ENCODE data around the gene KRTAP2-4.

The KRTAP2-4 gene

DNA sequence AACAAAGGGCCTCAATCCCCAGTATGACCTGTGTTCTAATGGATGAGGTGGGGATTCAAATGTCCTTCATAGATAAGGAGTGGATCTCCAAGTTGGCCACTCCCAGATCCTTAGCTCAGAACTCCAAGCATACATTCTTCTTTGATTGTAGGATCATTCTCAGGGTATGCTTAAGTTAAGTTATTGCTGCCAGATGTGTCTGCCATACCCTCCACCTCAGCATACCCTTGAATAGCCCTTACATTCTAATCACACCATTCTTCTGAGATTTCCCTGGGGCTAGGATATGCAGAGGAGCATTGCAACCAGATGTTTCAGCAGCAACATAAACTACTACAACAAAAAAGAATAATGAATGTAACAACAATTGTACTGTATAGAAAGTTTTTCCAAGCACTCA lies 1.6 kb upstream of the KRTAP2-4 start:
- TF ChIP-seq FOXP2 (optimal IDR thresholded peaks at IDR 0.05; ENCODE audit: borderline replicate concordance, extremely low read depth, extremely low read length, insufficient read depth) (no peak), POLR2AphosphoS5 (IDR thresholded peaks at IDR 0.05; ENCODE audit: low read depth, low read length) (no peak), SIN3A (IDR thresholded peaks at IDR 0.05; ENCODE audit: borderline replicate concordance, insufficient read depth, low read length) (no peak), TAF1 (IDR thresholded peaks at IDR 0.05; ENCODE audit: borderline replicate concordance, insufficient read depth, low read length) (no peak)
- TF ChIP-seq, protein P1, sequence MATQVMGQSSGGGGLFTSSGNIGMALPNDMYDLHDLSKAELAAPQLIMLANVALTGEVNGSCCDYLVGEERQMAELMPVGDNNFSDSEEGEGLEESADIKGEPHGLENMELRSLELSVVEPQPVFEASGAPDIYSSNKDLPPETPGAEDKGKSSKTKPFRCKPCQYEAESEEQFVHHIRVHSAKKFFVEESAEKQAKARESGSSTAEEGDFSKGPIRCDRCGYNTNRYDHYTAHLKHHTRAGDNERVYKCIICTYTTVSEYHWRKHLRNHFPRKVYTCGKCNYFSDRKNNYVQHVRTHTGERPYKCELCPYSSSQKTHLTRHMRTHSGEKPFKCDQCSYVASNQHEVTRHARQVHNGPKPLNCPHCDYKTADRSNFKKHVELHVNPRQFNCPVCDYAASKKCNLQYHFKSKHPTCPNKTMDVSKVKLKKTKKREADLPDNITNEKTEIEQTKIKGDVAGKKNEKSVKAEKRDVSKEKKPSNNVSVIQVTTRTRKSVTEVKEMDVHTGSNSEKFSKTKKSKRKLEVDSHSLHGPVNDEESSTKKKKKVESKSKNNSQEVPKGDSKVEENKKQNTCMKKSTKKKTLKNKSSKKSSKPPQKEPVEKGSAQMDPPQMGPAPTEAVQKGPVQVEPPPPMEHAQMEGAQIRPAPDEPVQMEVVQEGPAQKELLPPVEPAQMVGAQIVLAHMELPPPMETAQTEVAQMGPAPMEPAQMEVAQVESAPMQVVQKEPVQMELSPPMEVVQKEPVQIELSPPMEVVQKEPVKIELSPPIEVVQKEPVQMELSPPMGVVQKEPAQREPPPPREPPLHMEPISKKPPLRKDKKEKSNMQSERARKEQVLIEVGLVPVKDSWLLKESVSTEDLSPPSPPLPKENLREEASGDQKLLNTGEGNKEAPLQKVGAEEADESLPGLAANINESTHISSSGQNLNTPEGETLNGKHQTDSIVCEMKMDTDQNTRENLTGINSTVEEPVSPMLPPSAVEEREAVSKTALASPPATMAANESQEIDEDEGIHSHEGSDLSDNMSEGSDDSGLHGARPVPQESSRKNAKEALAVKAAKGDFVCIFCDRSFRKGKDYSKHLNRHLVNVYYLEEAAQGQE (IDR thresholded peaks at IDR 0.05; ENCODE audit: insufficient read depth in 1 of 2, low read depth in 2 of 2, low read length in 2 of 2) = no peak

DNA sequence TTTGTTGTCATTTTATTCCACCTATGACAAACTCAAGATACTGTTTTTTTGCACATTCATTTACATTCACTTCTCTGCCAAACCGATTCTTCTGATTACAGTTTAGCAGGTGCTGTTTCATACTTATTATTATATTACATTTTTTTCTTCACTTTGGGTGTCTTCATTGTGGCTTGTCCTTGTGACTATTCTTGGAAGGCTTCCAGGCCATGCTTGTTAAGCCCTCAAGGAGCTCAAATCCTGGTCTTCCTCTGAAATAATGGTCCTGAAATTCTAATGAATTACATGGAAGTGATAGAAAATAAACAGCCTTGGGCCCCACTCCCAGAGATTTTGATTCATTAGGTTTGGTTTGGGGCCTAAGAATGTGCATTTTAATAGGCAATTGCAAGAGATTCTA lies 1.4 kb downstream of the KRTAP2-4 start:
- no peak for TF ChIP-seq SIN3A (IDR thresholded peaks at IDR 0.05; ENCODE audit: borderline replicate concordance, insufficient read depth, low read length)
- TF ChIP-seq TAF1 (IDR thresholded peaks at IDR 0.05; ENCODE audit: borderline replicate concordance, insufficient read depth, low read length) = no peak
- no peak for TF ChIP-seq POLR2AphosphoS5 (IDR thresholded peaks at IDR 0.05; ENCODE audit: low read depth, low read length)
- TF ChIP-seq, protein P1 (IDR thresholded peaks at IDR 0.05; ENCODE audit: insufficient read depth in 1 of 2, low read depth in 2 of 2, low read length in 2 of 2) = no peak
- TF ChIP-seq FOXP2 (optimal IDR thresholded peaks at IDR 0.05; ENCODE audit: borderline replicate concordance, extremely low read depth, extremely low read length, insufficient read depth) = no peak

DNA sequence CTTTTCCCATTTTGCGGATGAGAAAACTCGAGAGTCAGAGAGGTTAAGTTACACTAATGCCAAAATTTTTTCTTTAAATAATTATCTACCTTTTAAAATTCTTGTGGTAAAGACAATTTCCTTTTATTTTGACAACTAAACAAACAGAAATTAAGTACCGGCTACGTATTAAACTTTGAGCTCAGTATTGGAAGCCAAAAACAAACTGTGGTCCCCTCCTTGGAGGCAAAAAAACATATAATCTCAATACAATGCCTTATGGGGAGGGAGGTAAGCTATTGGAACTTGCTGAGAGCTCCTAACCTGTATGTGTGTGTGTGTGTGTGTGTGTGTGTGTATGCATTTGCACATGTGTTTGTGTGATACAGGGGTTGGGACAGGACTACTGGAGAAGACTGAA lies 2.2 kb downstream of the KRTAP2-4 start:
- TF ChIP-seq FOXP2 (optimal IDR thresholded peaks at IDR 0.05; ENCODE audit: borderline replicate concordance, extremely low read depth, extremely low read length, insufficient read depth) (no peak), TAF1 (IDR thresholded peaks at IDR 0.05; ENCODE audit: borderline replicate concordance, insufficient read depth, low read length) (no peak), SIN3A (IDR thresholded peaks at IDR 0.05; ENCODE audit: borderline replicate concordance, insufficient read depth, low read length) (no peak), POLR2AphosphoS5 (IDR thresholded peaks at IDR 0.05; ENCODE audit: low read depth, low read length) (no peak)
- TF ChIP-seq, protein P1 (IDR thresholded peaks at IDR 0.05; ENCODE audit: insufficient read depth in 1 of 2, low read depth in 2 of 2, low read length in 2 of 2) = no peak

DNA sequence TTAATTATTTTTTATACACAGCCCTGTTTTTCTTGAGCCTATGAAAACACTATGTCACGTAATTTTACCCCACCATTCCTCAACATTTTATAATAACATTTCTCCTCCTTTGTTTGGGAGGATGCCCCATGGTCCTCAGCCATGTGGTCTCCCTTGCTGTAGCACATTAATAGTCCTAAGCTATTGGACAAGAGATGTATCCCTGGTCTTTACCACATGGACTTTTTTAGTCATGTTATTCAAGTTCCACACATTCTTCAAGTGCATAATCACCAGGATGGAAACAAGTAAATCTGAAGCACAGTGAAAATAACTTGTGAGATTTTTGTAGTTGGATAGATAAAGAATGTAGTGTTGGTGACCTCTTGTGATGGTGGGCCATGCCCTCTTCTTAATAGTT lies 3.7 kb downstream of the KRTAP2-4 start:
- TF ChIP-seq FOXP2 (optimal IDR thresholded peaks at IDR 0.05; ENCODE audit: borderline replicate concordance, extremely low read depth, extremely low read length, insufficient read depth) = no peak
- TF ChIP-seq SIN3A (IDR thresholded peaks at IDR 0.05; ENCODE audit: borderline replicate concordance, insufficient read depth, low read length) = no peak
- no peak for TF ChIP-seq TAF1 (IDR thresholded peaks at IDR 0.05; ENCODE audit: borderline replicate concordance, insufficient read depth, low read length)
- TF ChIP-seq, protein P1 (IDR thresholded peaks at IDR 0.05; ENCODE audit: insufficient read depth in 1 of 2, low read depth in 2 of 2, low read length in 2 of 2) = no peak
- no peak for TF ChIP-seq POLR2AphosphoS5 (IDR thresholded peaks at IDR 0.05; ENCODE audit: low read depth, low read length)

Data from PFSK-1 (cell line).